Neuron (in vitro differentiated cells): ENCODE data around the gene NRG3.

Source experiments
- H2AFZ ChIP-seq: one replicate; pipeline ENCODE4 v1.6.1; 2013; ENCODE audit warnings: low read depth, mild to moderate bottlenecking, inconsistent platforms, low read length, moderate library complexity
- H3K27me3 ChIP-seq: one replicate; pipeline ENCODE4 v1.6.1; 2013; ENCODE audit warnings: low read length; ENCODE audit not compliant: insufficient read depth
- H3K36me3 ChIP-seq: one replicate; pipeline ENCODE4 v1.6.1; 2013; ENCODE audit warnings: low read length; ENCODE audit not compliant: insufficient read depth
- H3K4me1 ChIP-seq: one replicate; pipeline ENCODE4 v1.6.1; 2013; ENCODE audit warnings: low read length; ENCODE audit not compliant: insufficient read depth
- H3K4me3 ChIP-seq: 2 replicates; pipeline ENCODE4 v1.5.1; 2013; ENCODE audit warnings: mild to moderate bottlenecking, low read length, moderate library complexity
- H3K9me3 ChIP-seq: one replicate; pipeline ENCODE4 v1.6.1; 2013; ENCODE audit warnings: low read length

The NRG3 gene

GRCh38 chr10:81898518-81898917, 23.5 kb downstream of the NRG3 start:
- no peaks in the 10 kb centered on the region for H3K27me3 ChIP-seq
- H3K4me3 ChIP-seq = no peak overlapping the region
- H3K4me1 ChIP-seq = no peaks in the 10 kb centered on the region
- no peaks in the 10 kb centered on the region for H3K9me3 ChIP-seq
- no peak overlapping the region for H2AFZ ChIP-seq
- no peaks in the 10 kb centered on the region for H3K36me3 ChIP-seq

GRCh38 chr10:81900989-81901388, 26.0 kb downstream of the NRG3 start:
- H3K4me3 ChIP-seq = no peak overlapping the region
- H3K4me1 ChIP-seq = no peaks in the 10 kb centered on the region
- H2AFZ ChIP-seq = no peak overlapping the region
- no peaks in the 10 kb centered on the region for H3K36me3 ChIP-seq
- no peaks in the 10 kb centered on the region for H3K9me3 ChIP-seq
- H3K27me3 ChIP-seq = no peaks in the 10 kb centered on the region

- Histone ChIP-seq H3K36me3 (no peaks in the 10 kb centered on the region), H3K27me3 (no peaks in the 10 kb centered on the region), H3K4me1 (no peaks in the 10 kb centered on the region), H3K9me3 (no peaks in the 10 kb centered on the region), H3K4me3 (no peak overlapping the region), H2AFZ (no peak overlapping the region)
Observed at GRCh38 chr10:81903472-81903871, 28.5 kb downstream of the NRG3 start.

- Histone ChIP-seq H3K4me3 (no peak overlapping the region), H3K9me3 (no peaks in the 10 kb centered on the region), H3K36me3 (no peaks in the 10 kb centered on the region), H3K27me3 (no peaks in the 10 kb centered on the region), H2AFZ (no peak overlapping the region), H3K4me1 (no peaks in the 10 kb centered on the region)
Observed at GRCh38 chr10:81905161-81905560, 30.2 kb downstream of the NRG3 start.

GRCh38 chr10:81909453-81909852, 34.5 kb downstream of the NRG3 start:
- no peaks in the 10 kb centered on the region for H3K9me3 ChIP-seq
- no peaks in the 10 kb centered on the region for H3K4me1 ChIP-seq
- no peaks in the 10 kb centered on the region for H3K36me3 ChIP-seq

GRCh38 chr10:81911328-81911727, 36.3 kb downstream of the NRG3 start:
- Histone ChIP-seq H3K9me3 (no peaks in the 10 kb centered on the region), H3K27me3 (no peaks in the 10 kb centered on the region), H3K36me3 (no peaks in the 10 kb centered on the region), H3K4me3 (no peak overlapping the region), H2AFZ (no peak overlapping the region), H3K4me1 (no peaks in the 10 kb centered on the region)

More at GRCh38 chr10:81909453-81909852, 34.5 kb downstream of the NRG3 start:
- no peaks in the 10 kb centered on the region for H3K27me3 ChIP-seq
- H3K4me3 ChIP-seq = no peak overlapping the region
- H2AFZ ChIP-seq = no peak overlapping the region

- no peaks in the 10 kb centered on the region for H3K27me3 ChIP-seq
- no peaks in the 10 kb centered on the region for H3K9me3 ChIP-seq
- H2AFZ ChIP-seq = no peak overlapping the region
Observed at GRCh38 chr10:81914736-81915503, 39.9 kb downstream of the NRG3 start.

GRCh38 chr10:81915504-81915897, 40.5 kb downstream of the NRG3 start:
- peaks cover 4% of the 10 kb centered on the region for H3K4me1 ChIP-seq
- H2AFZ ChIP-seq = no peak overlapping the region
- no peak overlapping the region for H3K4me3 ChIP-seq
- H3K27me3 ChIP-seq = no peaks in the 10 kb centered on the region
- no peaks in the 10 kb centered on the region for H3K36me3 ChIP-seq
- no peaks in the 10 kb centered on the region for H3K9me3 ChIP-seq

More at GRCh38 chr10:81914736-81915503, 39.9 kb downstream of the NRG3 start:
- Histone ChIP-seq H3K4me3 (no peak overlapping the region), H3K36me3 (no peaks in the 10 kb centered on the region), H3K4me1 (peaks cover 4% of the 10 kb centered on the region)

GRCh38 chr10:81917666-81918065, 42.7 kb downstream of the NRG3 start:
- no peaks in the 10 kb centered on the region for H3K36me3 ChIP-seq
- H3K9me3 ChIP-seq = no peaks in the 10 kb centered on the region
- H3K4me1 ChIP-seq = peaks cover 4% of the 10 kb centered on the region
- H3K4me3 ChIP-seq = no peak overlapping the region
- no peaks in the 10 kb centered on the region for H3K27me3 ChIP-seq
- no peak overlapping the region for H2AFZ ChIP-seq

- Histone ChIP-seq H3K27me3 (no peaks in the 10 kb centered on the region), H3K4me1 (peaks cover 4% of the 10 kb centered on the region), H3K36me3 (no peaks in the 10 kb centered on the region), H3K9me3 (no peaks in the 10 kb centered on the region), H3K4me3 (no peak overlapping the region), H2AFZ (no peak overlapping the region)
Observed at GRCh38 chr10:81918766-81919165, 43.8 kb downstream of the NRG3 start.

- no peaks in the 10 kb centered on the region for H3K9me3 ChIP-seq
- no peaks in the 10 kb centered on the region for H3K27me3 ChIP-seq
- peaks cover 13% of the 10 kb centered on the region for H3K4me1 ChIP-seq
- H2AFZ ChIP-seq = no peak overlapping the region
- H3K4me3 ChIP-seq = no peak overlapping the region
- no peaks in the 10 kb centered on the region for H3K36me3 ChIP-seq
Observed at GRCh38 chr10:81920213-81920829, 45.3 kb downstream of the NRG3 start.

- Histone ChIP-seq H2AFZ (no peak overlapping the region), H3K9me3 (no peaks in the 10 kb centered on the region), H3K4me1 (peaks cover 12% of the 10 kb centered on the region), H3K27me3 (no peaks in the 10 kb centered on the region), H3K4me3 (no peak overlapping the region), H3K36me3 (no peaks in the 10 kb centered on the region)
Observed at GRCh38 chr10:81928119-81928518, 53.1 kb downstream of the NRG3 start.

- Histone ChIP-seq H3K36me3 (no peaks in the 10 kb centered on the region), H3K9me3 (no peaks in the 10 kb centered on the region), H3K27me3 (no peaks in the 10 kb centered on the region), H3K4me3 (no peak overlapping the region), H2AFZ (no peak overlapping the region), H3K4me1 (peaks cover 4% of the 10 kb centered on the region)
Observed at GRCh38 chr10:81943583-81943982, 68.6 kb downstream of the NRG3 start.
